Fibroblast of pulmonary artery (primary cell): ENCODE results near the gene PRSS3.
"Not testable (repeated sequence)": the region's sequence is repeated elsewhere in the genome, so short reads cannot be mapped to it uniquely, and the experiment has no call there.

ENCODE experiments used
- DNase-seq: peaks from one replicate; pipeline ENCODE4 v3.0.0-alpha.2; 2010; ENCODE audit warnings: low read depth
- H3K4me3 ChIP-seq: replicated peaks from 2 replicates; pipeline ENCODE4 v1.5.1; 2011; ENCODE audit warnings: low read depth, mild to moderate bottlenecking, control low read depth, low read length, moderate library complexity
- TF ChIP-seq, protein P1 (sequence below): IDR thresholded peaks from 2 replicates; pipeline ENCODE4 v1.5.1; 2011; ENCODE audit warnings: mild to moderate bottlenecking, control low read depth, low read length, inconsistent platforms; ENCODE audit errors: missing control alignments

PRSS3 gene

DNA sequence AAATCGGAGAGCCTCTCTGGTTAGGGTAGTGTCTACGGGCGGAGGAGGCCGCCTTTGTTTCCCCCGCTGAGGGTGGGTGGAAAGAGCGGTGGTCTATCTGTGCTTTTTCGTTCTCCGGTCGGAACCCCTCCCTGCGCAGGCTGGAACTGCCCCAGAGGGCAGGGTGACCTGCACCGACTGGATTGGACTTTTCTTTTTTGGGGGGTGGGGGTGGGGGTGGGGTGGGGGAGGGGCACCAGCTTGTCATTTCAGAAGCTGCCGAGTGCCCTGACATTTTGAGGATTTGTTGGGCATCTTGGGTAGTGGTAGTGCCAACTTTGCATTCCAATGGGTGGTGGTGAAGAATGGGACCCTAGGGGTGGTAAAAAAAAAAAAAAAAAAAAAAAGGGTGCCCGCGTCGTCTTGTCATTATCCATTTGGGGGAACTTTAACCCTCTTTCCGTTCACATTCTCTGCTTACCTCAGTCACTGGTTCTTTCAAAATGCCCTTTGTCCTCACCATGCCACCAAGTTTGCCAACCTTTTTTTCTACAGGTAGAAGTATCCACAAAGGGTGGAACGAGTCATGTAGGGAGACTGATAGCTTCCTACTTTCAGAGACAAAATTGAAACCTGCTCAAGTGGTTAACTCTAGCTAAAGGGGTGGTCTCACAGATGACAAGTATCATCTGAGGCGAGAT is 22.9 kb downstream of the PRSS3 start:
- DNase-seq, result no peak
- TF ChIP-seq, protein P1, sequence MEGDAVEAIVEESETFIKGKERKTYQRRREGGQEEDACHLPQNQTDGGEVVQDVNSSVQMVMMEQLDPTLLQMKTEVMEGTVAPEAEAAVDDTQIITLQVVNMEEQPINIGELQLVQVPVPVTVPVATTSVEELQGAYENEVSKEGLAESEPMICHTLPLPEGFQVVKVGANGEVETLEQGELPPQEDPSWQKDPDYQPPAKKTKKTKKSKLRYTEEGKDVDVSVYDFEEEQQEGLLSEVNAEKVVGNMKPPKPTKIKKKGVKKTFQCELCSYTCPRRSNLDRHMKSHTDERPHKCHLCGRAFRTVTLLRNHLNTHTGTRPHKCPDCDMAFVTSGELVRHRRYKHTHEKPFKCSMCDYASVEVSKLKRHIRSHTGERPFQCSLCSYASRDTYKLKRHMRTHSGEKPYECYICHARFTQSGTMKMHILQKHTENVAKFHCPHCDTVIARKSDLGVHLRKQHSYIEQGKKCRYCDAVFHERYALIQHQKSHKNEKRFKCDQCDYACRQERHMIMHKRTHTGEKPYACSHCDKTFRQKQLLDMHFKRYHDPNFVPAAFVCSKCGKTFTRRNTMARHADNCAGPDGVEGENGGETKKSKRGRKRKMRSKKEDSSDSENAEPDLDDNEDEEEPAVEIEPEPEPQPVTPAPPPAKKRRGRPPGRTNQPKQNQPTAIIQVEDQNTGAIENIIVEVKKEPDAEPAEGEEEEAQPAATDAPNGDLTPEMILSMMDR, result no peak
- H3K4me3 ChIP-seq, result peak overlapping the region; percentile 90

DNA sequence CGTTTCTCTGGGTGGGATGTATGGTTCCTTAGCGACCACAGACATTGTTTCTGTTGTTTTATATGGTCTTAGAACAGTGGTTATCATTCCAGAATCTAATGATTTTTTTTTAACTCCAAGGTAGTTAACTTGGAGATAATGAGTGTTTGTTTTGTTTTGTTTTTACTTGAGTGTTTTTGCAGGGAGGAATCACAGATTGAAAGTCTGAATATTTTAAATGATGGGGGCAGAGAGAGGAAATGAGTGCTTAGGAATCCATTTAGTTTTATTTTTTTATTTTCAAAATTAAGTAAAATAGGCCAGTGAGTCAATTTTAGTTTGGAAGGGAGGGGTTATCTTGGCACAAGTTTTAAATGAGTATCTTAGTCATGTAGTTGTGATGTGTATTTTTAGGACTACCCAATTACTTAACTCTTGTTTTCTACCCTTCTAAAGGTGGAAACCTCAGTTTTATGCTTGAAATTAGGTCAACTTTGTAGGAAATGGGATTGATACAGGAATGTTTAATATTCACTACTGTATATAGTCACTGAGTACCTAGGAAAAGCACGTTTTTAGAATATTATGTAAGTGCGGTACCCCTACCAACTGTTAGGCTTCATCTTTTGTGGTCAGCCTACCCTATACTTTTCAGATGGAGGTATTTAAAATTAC is 23.6 kb downstream of the PRSS3 start:
- DNase-seq, result peak; percentile 30
- TF ChIP-seq, protein P1, result no peak
- peak overlapping the region; percentile 90 for H3K4me3 ChIP-seq

DNA sequence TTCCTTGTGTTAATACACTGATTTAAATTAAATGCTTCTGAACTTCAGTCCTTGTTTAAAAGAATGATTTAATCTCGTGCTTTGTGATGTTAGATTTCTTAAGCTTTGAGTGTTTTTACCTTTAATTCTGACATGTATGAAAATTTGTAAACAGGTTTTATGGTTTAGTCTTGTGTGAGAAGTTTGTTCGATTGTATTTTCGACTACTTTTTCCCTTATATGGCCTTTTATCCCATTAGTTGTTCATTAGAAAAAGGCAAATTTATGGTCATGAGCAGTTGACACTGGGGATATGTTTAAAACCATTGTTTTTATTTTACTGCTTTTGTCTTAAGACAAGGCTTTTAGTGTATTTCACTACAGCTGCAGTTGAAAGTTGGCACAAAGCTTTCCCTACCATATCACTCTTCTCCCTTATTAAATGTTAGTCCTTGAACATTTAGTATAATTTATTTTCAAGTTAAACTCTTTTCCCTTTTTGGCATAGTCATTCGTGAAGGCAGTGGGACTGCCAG is 24.9 kb downstream of the PRSS3 start:
- TF ChIP-seq, protein P1, result no peak
- DNase-seq, result no peak
- peak overlapping the region; percentile 11 for H3K4me3 ChIP-seq

DNA sequence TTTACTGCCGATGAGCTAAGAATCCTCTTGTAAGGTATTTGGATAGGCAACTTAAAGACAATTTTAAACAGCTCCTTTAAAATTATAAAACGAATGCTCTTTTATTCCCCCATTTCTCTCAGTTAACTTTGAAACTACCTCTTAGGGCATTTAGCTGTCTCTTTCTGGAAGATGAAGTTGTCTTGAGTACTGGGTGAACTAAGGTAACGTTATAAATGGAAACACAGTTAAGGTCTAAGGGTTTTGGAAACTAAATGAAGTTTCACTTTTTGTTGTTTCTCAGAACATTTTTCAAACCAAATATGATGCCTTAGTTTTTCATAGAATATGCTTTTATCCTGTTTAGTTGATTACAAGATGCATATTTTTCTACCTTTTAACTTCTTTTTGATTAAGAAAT is 28.4 kb downstream of the PRSS3 start:
- no peak for DNase-seq
- TF ChIP-seq, protein P1, result no peak
- H3K4me3 ChIP-seq, result no peak overlapping the region

DNA sequence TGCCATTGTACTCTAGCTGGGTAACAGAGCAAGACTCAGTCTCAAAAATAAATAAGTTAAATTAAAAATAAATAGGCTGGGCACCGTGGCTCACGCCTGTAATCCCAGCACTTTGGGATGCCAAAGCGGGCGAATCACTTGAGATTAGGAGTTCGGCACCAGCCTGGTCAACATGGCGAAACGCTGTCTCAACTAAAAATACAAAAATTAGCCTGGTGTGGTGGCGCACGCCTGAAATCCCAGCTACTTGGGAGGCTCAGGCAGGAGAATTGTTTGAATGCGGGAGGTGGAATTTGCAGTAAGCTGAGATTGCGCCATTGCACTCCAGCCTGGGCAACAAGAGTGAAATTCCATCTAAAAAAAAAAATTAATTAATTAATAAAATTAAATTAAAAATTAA is 31.9 kb downstream of the PRSS3 start:
- H3K4me3 ChIP-seq, DNase-seq: not testable (repeated sequence)

DNA sequence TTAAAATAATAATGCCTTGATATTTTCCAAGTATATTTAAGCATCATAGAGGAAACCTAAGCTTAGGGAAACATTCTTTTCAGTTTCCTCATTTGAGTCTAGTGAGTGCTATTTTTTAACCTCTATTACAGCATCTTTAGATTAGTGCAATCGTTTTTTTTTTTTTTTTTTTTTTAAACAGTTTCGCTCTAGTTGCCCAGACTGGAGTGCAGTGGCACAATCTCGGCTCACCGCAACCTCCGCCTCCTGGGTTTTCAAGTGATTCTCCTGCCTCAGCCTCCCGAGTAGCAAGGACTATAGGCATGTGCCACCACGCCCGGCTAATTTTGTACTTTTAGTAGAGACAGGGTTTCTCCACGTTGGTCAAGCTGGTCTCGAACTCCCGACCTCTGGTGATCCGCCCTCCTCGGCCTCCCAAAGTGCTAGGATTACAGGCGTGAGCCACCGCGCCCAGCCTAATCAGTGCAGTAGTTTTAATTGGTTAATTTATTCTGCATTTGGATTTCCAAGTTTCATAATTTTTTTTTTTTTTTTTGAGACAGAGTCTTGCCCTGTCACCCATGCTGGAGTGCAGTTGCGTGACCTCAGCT is 34.4 kb downstream of the PRSS3 start:
- not testable (repeated sequence) for DNase-seq, H3K4me3 ChIP-seq

DNA sequence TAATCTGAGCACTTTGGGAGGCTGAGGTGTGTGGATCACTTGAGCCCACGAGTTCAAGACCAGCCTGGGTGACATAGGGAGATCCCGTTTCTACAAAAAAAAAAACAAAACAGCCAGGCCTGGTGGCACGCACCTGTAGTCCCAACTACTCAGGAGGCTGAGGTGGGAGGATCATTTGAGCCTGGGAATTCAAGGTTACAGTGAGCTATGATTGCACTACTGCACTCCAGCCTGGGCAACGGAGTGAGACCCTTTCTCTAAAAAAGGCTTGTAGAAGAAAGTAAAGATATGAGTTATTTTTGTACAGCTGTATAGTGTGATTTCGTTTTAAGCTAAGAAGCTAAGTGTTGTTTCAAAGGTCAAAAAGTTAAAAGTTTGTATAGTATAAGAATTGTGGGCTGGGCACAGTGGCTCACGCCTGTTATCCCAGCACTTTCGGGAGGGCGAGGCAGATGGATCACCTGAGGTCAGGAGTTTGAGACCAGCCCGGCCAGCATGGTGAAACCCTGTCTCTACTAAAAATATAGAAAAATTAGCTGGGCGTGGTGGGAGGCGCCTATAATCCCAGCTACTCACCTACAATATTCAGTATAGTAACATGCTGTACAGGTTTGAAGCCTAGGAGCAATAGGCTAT is 40.4 kb downstream of the PRSS3 start:
- no peak for DNase-seq
- TF ChIP-seq, protein P1, result no peak
- H3K4me3 ChIP-seq, result no peak overlapping the region

DNA sequence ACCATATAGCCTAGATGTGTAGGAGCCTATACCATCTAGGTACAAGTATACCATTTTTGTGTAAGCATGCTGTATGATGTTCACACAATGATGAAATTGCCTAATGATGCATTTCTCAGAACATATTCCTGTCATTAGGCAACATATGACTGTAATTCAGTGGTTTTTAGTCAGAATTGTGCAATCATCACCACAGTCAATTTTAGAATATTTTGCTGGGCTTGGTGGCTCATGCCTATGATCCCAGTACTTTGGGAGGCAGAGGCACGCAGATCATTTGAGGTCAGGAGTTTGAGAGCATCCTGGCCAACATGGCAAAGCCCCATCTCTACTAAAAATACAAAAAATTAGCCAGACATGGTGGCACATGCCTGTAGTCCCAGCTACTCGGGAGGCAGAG is 40.9 kb downstream of the PRSS3 start:
- not testable (repeated sequence) for H3K4me3 ChIP-seq
- DNase-seq, result peak; percentile 91
